ENCODE data around the gene OR10V1.
A peak's percentile ranks its signal among the peaks of the same experiment; 100 is the strongest.

Gene OR10V1, protein sequence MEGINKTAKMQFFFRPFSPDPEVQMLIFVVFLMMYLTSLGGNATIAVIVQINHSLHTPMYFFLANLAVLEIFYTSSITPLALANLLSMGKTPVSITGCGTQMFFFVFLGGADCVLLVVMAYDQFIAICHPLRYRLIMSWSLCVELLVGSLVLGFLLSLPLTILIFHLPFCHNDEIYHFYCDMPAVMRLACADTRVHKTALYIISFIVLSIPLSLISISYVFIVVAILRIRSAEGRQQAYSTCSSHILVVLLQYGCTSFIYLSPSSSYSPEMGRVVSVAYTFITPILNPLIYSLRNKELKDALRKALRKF

DNA sequence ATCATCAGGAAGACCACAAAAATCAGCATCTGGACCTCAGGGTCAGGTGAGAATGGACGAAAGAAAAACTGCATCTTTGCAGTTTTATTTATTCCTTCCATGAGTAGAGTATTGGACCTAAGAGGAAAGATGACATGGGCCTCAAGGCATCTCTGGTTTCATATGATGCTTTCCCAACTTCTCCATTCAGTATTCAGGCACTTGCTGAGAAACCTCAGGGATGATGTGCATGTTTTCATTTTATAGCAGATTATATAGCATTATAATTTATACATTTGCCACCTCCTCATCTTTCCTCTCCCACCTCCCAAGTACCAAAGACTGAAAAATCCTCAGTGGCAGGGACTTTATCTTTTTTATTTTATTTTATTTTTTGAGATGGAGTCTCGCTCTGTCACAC is at the start of gene OR10V1:
Gene OR10V1 (minus strand): TSS at position 101 of the 400 bp plus-strand sequence. CDS start 0 bp downstream, at position 101.
- DNase-seq: no peak

- no peak for DNase-seq
Measured at GRCh38 chr11:59761993-59762392, 48.3 kb upstream of the OR10V1 start.

- DNase-seq: no peak
Measured at GRCh38 chr11:59760771-59761170, 47.1 kb upstream of the OR10V1 start.

- no peak for DNase-seq
Measured at GRCh38 chr11:59759900-59760299, 46.3 kb upstream of the OR10V1 start.

DNA sequence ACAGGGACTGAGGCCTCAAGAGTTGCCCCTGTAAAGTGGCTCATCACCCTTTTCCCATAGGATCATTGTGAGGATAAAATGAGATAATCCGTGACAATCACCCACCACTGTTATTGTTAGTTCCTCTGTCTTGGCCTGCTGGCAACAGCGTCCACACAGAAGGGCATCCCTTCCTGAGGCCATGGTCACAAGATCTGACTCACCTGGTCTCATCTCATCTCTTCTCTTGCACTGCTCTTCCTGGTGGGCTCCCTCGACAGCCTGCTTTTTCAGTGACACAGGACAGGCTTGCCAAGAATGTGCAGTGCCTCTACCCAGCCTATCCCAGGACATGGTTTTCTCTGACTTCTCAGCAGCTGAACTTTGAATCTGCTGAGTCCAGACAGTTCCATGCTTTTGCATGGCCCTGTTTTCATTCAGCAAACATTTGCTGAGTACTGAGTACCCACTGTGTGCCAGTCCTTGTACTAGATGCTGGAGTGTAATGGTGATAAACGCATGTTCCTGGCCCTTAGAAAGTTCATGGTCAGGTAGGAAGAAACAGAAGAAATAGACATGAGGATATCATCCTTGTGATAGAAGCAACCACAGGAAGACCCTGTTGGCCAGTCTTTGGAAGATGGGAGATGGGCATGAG is 44.9 kb upstream of the OR10V1 start:
- DNase-seq: no peak

GRCh38 chr11:59756845-59757244 is 43.2 kb upstream of the OR10V1 start:
- no peak for DNase-seq

- DNase-seq: no peak
Measured at GRCh38 chr11:59756558-59756840, 42.9 kb upstream of the OR10V1 start.

GRCh38 chr11:59755701-59756557 is 42.3 kb upstream of the OR10V1 start:
- DNase-seq: no peak

DNA sequence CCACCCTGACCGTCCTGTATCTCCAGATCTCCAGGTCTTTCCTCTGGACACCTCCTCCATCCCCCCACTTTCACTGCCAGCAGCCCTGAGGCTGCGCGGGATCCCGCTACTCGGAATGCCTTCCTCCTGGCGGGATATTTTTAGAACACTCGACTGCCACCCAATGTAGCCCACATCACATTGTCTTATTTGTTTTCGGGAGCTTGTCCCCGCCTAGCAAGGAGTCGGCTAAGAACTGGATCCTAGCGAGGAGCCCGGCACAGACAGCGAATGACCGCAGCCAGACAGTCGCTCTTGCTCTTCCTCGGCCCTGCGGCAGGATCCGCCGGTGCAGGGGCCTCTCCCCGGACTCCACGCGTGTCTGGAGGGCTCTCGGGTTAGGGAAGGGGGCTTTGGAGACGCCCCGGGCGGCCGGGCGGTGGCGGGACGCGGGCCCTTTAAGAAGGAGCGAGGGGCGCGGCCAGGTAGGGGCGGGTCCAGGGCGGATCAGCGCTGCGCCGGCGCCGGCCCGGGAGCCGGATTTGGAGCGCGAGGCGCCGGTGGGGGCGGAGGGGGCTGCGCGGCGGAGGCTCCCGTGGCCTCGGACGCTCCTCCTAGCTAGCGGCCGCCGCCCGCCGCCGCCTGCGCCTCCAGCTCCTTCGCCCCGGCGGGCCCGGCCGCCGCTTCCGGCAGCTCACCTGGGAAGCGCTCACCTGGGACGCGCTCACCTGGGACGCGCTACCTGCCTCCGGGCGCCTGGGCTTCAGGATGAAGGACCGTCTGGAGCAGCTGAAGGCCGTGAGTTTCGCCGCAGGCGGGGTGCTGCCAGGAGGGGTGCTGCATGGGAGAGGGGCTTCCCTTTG is 41.4 kb upstream of the OR10V1 start, which contains the start of gene STX3:
Gene STX3 (plus strand): TSS at position 518 of the 842 bp plus-strand sequence. CDS start 230 bp downstream, at position 748.
- no peak for DNase-seq

GRCh38 chr11:59754494-59754858 is 40.8 kb upstream of the OR10V1 start:
- DNase-seq: no peak

GRCh38 chr11:59753650-59754493 is 40.2 kb upstream of the OR10V1 start:
- DNase-seq: peak; percentile 23

DNA sequence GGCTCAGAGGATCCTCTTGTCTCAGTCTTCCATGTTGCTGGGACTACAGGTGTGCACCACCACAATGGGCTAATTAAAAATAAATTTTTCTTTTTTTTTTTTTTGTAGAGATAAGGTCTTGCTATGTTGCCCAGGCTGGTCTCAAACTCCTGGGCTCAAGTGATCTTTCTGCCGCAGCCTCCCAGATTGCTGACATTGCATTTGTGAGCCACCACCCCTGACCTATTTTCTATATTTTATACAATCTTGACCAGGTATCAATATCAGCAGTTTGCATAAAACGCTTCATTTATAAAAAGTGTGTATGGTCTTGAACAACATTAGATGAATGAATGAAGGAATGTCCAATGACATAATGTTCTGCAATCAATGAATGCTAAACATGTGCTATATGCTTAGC is 32.5 kb upstream of the OR10V1 start:
- no peak for DNase-seq

- no peak for DNase-seq
Measured at GRCh38 chr11:59730896-59731565, 17.4 kb upstream of the OR10V1 start.

- no peak for DNase-seq
Measured at GRCh38 chr11:59729834-59730233, 16.2 kb upstream of the OR10V1 start.

DNA sequence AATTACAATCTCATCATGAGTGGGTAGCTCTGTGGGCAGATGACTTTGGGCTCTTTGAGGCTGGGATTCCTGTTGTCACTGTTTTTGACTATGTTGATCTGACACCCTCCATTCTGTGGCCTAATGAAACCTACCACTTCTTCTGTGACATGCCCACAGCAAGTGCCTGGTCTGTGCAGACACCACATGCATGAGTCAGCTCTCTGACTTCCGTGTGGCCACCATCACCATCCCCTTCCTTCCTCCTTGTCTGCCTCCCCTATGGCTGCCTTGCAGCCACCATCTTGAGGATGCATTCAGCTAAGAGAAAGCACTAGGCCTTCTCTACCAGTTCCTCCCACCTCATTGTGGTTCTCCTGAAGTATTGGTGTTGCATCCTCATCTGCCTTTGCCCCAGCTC is 15.3 kb upstream of the OR10V1 start:
- no peak for DNase-seq

DNA sequence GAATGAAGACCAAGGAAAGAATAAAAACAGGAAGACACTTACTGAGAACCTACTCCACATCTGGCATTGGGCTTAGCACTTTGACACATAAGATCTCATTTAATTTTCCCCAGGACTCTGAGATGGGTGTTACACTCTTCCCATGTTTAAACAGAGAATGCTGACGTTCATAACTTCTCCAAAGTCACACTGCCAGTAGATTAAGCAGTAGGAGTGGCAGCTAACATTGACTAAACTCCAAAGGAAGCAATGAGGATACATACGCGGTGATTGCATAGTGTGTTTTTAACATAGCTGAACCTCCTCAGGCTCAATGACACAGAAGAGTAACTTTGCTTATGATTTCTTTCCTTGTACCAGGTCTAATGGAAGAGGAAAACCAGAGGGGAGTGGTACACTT is 14.5 kb upstream of the OR10V1 start:
- DNase-seq: no peak

- no peak for DNase-seq
Measured at GRCh38 chr11:59727426-59727825, 13.8 kb upstream of the OR10V1 start.

DNA sequence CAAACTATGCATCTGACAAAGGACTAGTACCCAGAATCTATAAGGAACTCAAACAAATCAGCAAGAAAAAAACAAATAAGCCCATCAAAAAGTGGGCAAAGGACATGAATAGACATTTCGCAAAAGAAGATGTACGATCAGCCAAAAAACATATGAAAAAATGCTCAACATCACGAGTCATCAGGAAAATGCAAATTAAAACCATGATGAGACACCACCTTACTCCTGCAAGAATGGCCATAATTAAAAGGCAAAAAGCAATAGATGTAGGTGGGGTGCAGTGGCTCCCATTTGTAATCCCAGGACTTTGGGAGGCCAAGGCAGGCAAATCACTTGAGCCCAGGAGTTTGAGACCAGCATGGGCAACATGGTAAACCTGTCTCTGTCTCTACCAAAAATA is 10.4 kb upstream of the OR10V1 start:
- DNase-seq: no peak

DNA sequence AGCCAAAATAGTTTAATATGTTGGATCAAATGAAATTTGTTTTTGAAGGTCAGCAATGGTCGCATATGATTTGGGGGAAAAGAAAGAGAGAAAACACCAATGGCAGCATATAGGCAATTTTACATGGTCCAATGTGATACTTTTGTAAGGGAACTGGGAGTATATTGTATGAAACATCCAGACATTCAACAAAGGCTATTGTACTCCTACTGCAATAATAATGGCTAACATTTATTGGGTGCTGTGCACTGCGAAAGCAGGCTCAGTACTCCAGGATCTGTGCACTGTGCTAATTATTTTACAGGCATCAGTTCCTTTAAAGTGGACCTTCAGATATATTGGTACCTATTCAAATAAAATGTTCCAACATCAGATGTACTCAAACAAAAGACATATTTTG is 5.9 kb upstream of the OR10V1 start:
- no peak for DNase-seq

GRCh38 chr11:59716051-59716450 is 2.4 kb upstream of the OR10V1 start:
- DNase-seq: no peak

DNA sequence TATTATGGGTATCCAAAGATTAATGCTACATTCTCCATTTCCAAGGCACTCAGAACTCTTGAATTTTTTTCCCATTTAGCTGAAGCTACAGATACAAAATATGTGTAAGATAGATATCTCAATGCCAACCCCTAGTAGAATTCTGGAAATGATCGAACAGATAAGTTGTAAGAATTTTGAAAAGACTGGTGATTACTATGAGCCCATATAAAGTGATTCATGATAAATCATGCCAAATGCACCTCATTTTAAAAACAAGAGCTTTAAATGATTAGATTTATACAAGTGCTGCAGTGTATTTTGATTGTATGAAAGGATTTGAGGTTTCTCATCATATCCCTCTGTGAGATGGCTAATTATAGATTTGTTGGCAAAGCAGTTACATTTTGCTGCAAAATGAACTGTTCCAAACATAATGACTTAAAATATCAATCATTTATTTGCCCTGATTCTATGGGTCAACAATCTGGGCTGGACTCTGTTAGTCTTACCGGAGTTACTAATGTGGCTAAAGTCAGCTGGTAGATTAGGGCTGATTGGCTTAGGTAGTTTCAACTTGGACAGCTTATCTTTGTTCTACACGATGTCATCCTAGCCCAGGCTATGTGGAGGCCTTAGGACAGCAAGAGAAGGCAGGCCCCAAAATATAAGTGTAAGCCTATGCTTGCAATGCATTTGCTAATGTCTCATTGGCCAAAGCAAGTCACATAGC is 3.4 kb downstream of the OR10V1 start:
- DNase-seq: no peak
